Spleen (tissue), 7 donors: ENCODE data around the gene NFIX.

Experiments used
- CTCF ChIP-seq, 11 experiments: fragments of 200-600 bp in 7 of 11; fragments of 450-650 bp in 4 of 11; sonication (generic) in 4 of 11; IDR thresholded peaks in 8 of 11; conservative IDR thresholded peaks in 3 of 11; 1 replicate in 7 of 11; 2 replicates in 4 of 11; pipeline versions ENCODE4 v1.4.0 to v1.8.0; 2016 to 2021; ENCODE audit warnings: antibody characterized with exemption in 11 of 11, inconsistent platforms in 4 of 11, mild to moderate bottlenecking in 1 of 11
- POLR2A ChIP-seq, 3 donors: fragments of 450-650 bp; IDR thresholded peaks; one replicate each; pipeline ENCODE4 v1.5.1; 2017; ENCODE audit warnings: antibody characterized with exemption in 3 of 3, mild to moderate bottlenecking in 1 of 3
- POLR2AphosphoS5 ChIP-seq, 3 donors: sonication (generic); formaldehyde crosslinking; IDR thresholded peaks; one replicate each; pipeline ENCODE4 v1.5.1; 2017; ENCODE audit warnings: antibody characterized with exemption in 3 of 3
- donor health status: DM: no; HTN: no; CAD: no; lungs with moderate emphysema.
- donor health status: DM: no; HTN: no; CAD: no.
- donor health status: DM: no; HTN: no; CAD: no.

GRCh38 chr19:12979974-12980373 lies 15.3 kb upstream of the NFIX start:
- TF ChIP-seq POLR2AphosphoS5 (IDR thresholded peaks at IDR 0.05) (no peak), CTCF (IDR thresholded peaks at IDR 0.05 in 8 of 11, conservative IDR thresholded peaks at IDR 0.05 in 3 of 11) (no peak), POLR2A (IDR thresholded peaks at IDR 0.05) (no peak)
